Adrenal gland (tissue), 5 donors: ENCODE data around the gene TOR4A.

ENCODE experiments used
- CTCF ChIP-seq, 6 experiments: fragments of 450-650 bp in 4 of 6; fragments of 200-600 bp in 2 of 6; sonication (generic) in 1 of 6; IDR thresholded peaks; 1 replicate in 5 of 6; 2 replicates in 1 of 6; pipeline versions ENCODE4 v1.5.1 to v1.8.0; 2016 to 2021; ENCODE audit warnings: antibody characterized with exemption in 6 of 6, mild to moderate bottlenecking in 2 of 6, moderate library complexity in 1 of 6
- POLR2A ChIP-seq, 2 donors: fragments of 450-650 bp; IDR thresholded peaks; one replicate each; pipeline ENCODE4 v1.6.1; 2017; ENCODE audit warnings: antibody characterized with exemption in 2 of 2, mild to moderate bottlenecking in 2 of 2, moderate library complexity in 1 of 2
- donor health status: DM: no; HTN: no; CAD: no.

- TF ChIP-seq CTCF (IDR thresholded peaks at IDR 0.05), result no peak
- TF ChIP-seq POLR2A (IDR thresholded peaks at IDR 0.05), result no peak
Observed at GRCh38 chr9:137325799-137326198, 48.3 kb downstream of the TOR4A start.
